Stomach (tissue), 19 donors: ENCODE data around the gene SPDYE2B. TPM values are rescaled to one million over a fixed set of nuclear protein-coding genes. Genes with fewer than 3 reads are reported as not detected.
"Not testable (repeated sequence)": the region's sequence is repeated elsewhere in the genome, so short reads cannot be mapped to it uniquely, and the experiment has no call there.

Source experiments
- DNase-seq, 2 donors: peaks; one replicate each; pipeline versions ENCODE4 v3.0.0 to v3.0.0-alpha.2; 2013 to 2019
- H3K27ac ChIP-seq, 5 donors: fragments of 200-600 bp in 4 of 5; sonication (generic) in 4 of 5; one replicate each; pipeline ENCODE4 v1.5.1; 2013 to 2019; ENCODE audit warnings: mild to moderate bottlenecking in 1 of 5, moderate library complexity in 1 of 5
- H3K27me3 ChIP-seq, 3 donors: fragments of 200-600 bp; sonication (generic); one replicate each; pipeline ENCODE4 v1.5.1; 2017 to 2019; ENCODE audit warnings: mixed run types in 1 of 3
- H3K36me3 ChIP-seq, 4 donors: fragments of 200-600 bp; sonication (generic); 1 replicate in 3 of 4; 2 replicates in 1 of 4; pipeline ENCODE4 v1.5.1; 2016 to 2019
- H3K4me1 ChIP-seq, 4 donors: fragments of 200-600 bp; sonication (generic); one replicate each; pipeline ENCODE4 v1.5.1; 2016 to 2019
- H3K4me3 ChIP-seq, 4 donors: fragments of 200-600 bp; sonication (generic) in 3 of 4; one replicate each; pipeline ENCODE4 v1.5.1; 2016 to 2019; ENCODE audit warnings: mild to moderate bottlenecking in 1 of 4
- H3K9me3 ChIP-seq, 4 donors: fragments of 200-600 bp; sonication (generic); one replicate each; pipeline ENCODE4 v1.5.1; 2016 to 2019
- WGBS, 5 donors: extraction: QIAGEN DNeasy Blood & Tissue Kit in 3 of 5; methylation state at CpG; one replicate each; pipeline versions ENCODE4 v1.1.5 to v1.1.7; 2013 to 2018; 5-methylcytosine and 5-hydroxymethylcytosine counted together
- intact Hi-C: fragments of 100-400 bp; cut with DNase I; formaldehyde crosslinking; loops from one replicate; pipeline ENCODE4 v1.15.1; 2023; ENCODE audit warnings: low total_unique reads
- long read RNA-seq, 10 donors: transcript quantifications; one replicate each; lab custom pipeline, GENCODE V29; 2026
- polyA plus RNA-seq, 3 donors: library from polyadenylated mRNA; stranded (reverse); fragments of 200-250 nt; gene quantifications; one replicate each; pipeline ENCODE4 v1.2.3, GENCODE V29; 2013
- total RNA-seq, 5 donors: library from RNA; depleted of rRNA; stranded (reverse); fragments of >200 nt; gene quantifications; one replicate each; pipeline versions ENCODE4 v1.1.0 to v1.2.3, GENCODE V29; 2014 to 2016
- donor health status: healthy with polysubstance abuse.
- donor health status: Bipolar disorder and iron deficiency.
- donor health status: healthy.

Gene SPDYE2B, protein sequence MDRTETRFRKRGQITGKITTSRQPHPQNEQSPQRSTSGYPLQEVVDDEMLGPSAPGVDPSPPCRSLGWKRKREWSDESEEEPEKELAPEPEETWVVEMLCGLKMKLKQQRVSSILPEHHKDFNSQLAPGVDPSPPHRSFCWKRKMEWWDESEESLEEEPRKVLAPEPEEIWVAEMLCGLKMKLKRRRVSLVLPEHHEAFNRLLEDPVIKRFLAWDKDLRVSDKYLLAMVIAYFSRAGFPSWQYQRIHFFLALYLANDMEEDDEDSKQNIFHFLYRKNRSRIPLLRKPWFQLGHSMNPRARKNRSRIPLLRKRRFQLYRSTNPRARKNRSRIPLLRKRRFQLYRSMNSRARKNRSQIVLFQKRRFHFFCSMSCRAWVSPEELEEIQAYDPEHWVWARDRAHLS
- total RNA-seq (not detected), polyA plus RNA-seq (not detected)
- long read RNA-seq, donor 1, result 0 reads
- long read RNA-seq, donor 2, result 0 reads
- long read RNA-seq, donor 3, result 0 reads
- long read RNA-seq, donor 4, result 0 reads
- long read RNA-seq, donor 5, result 0 reads
- long read RNA-seq, donor 6, partial matches to known transcripts, result 13 of 13 reads
- long read RNA-seq, donor 6, other reads (novel, unspliced or antisense), result 0 of 13 reads
- long read RNA-seq, donor 7, result 0 reads
- long read RNA-seq, donor 8, result 0 reads
- long read RNA-seq, donor 9, result 0 reads
- long read RNA-seq, donor 10, result 0 reads

GRCh38 chr7:102649924-102650323 lies at the start of gene SPDYE2B:
TSS of gene SPDYE2B (plus strand) at chr7:102650319. CDS start at chr7:102652349, 2,030 bp downstream.
- no CpG with 5 or more reads among the region's 4 CpGs for WGBS, 5 donors

DNA sequence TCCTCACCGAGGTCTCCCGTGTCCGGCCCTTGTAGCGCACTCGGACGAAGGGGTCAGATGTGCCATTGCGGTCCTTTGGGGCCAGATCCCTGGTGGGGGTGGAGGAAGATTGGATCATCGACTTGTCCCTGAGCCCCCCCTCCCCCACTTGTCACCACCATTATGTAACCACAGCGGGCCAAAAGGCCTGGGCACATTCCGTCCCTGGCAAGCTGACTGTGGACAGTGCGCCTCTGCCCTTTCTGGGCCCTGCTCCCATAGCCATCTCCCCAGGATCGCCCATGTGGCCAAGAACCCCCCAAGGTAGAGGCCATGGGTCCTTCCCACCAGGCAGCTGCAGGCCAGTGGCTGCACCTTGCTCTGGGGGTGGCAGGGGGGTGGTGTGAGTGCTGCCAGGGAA lies 47.8 kb upstream of the SPDYE2B start:
- no CpG with 5 or more reads among the region's 12 CpGs for WGBS, 5 donors
- not testable (repeated sequence) for H3K4me3 ChIP-seq

More at GRCh38 chr7:102649924-102650323, at the start of gene SPDYE2B:
- H3K27me3 ChIP-seq, H3K4me3 ChIP-seq, H3K4me1 ChIP-seq, H3K9me3 ChIP-seq, H3K27ac ChIP-seq, H3K36me3 ChIP-seq, intact Hi-C loops, DNase-seq: not testable (repeated sequence)

DNA sequence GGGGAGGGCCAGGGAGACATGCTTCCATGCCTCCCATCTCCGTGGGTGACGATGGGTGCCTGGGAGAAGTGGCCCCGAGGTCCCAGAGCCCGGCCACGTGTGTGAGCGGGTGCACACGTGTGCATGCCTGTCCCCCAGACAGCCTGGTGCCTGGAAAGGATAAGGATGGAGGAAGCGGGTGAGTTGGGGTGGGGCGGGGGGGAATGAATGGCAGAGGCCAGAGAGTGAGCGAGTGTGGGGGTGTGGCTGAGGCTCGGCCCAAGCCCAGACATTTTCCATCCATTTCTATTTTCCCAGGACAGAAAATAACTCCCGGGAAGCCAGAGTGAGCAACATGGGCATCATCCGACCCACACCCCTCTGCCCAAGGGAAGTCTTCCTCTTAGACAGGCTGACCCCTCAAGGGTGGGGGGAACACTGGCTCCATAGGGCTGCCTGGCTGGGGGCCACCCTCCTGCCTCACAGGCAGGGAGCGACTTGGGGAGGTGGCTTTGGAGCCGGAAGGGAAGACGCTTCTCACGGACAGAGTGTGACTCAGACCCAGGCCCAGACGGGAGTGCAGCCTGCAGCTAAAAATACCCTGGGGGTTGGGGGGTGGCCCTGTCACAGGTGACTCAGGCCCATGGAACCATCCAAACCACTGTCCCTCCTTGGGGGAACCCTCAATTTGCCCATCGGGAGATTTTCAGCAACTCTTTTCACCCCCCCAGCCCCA lies 45.5 kb upstream of the SPDYE2B start:
- H3K27ac ChIP-seq, H3K4me1 ChIP-seq, H3K36me3 ChIP-seq, intact Hi-C loops, H3K27me3 ChIP-seq, H3K4me3 ChIP-seq, H3K9me3 ChIP-seq, DNase-seq: not testable (repeated sequence)
- WGBS, 5 donors, result 21 to 52% (median 44%) methylated on average over 5 of the region's 19 CpGs; no CpG with 5 or more reads in 2 of the 5 donors

More for the DNA sequence above, 47.8 kb upstream of the SPDYE2B start:
- intact Hi-C loops, H3K27me3 ChIP-seq, DNase-seq, H3K27ac ChIP-seq, H3K4me1 ChIP-seq, H3K9me3 ChIP-seq, H3K36me3 ChIP-seq: not testable (repeated sequence)

DNA sequence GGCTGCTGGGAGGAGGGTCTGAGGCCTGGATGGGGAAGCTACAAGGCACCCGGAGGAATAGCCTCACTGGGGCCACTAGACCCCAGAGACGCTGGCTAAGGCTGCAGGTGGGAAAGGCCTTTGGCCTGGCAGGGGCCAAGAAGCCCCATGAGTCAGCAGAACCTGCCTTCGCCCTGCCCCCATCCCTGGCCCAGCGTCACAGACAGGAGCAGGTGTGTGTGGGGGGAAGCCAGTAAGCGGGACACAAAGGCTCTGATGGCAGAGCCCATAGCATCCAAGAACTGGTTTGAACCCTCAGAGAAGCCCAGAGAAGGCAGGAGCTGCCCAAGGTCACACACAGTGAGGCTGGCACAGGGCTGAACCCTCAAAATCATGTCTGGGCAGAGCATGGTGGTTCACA lies 43.3 kb upstream of the SPDYE2B start:
- intact Hi-C loops, DNase-seq: not testable (repeated sequence)
- WGBS, 5 donors, result no CpG with 5 or more reads among the region's 5 CpGs

DNA sequence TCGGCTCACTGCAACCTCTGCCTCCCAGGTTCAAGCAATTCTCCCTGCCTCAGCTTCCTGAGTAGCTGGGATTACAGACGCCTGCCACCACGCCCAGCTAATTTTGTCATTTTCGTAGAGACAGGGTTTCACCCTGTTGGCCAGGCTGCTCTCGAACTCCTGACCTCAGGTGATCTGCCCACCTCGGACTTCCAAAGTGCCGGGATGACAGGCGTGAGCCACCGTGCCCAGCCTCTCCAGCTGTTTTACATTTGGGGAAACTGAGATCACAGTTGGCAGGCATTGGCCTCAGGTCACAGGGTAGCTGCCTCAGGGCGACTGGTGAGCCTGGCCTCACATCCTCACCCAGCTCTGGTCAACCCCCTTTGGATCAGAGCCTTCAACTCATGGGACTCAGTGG lies 40.4 kb upstream of the SPDYE2B start:
- WGBS, 5 donors, result 69 to 76% methylated on average over 5 of the region's 10 CpGs; no CpG with 5 or more reads in 3 of the 5 donors
- H3K27ac ChIP-seq, H3K4me1 ChIP-seq, H3K9me3 ChIP-seq, H3K27me3 ChIP-seq, H3K36me3 ChIP-seq, intact Hi-C loops, H3K4me3 ChIP-seq, DNase-seq: not testable (repeated sequence)

More for the DNA sequence above, 43.3 kb upstream of the SPDYE2B start:
- not testable (repeated sequence) for H3K4me3 ChIP-seq, H3K36me3 ChIP-seq, H3K27me3 ChIP-seq, H3K4me1 ChIP-seq, H3K9me3 ChIP-seq, H3K27ac ChIP-seq

GRCh38 chr7:102610441-102610840 lies 39.7 kb upstream of the SPDYE2B start:
- 60% methylated on average over 3 of the region's 7 CpGs; no CpG with 5 or more reads in 4 of the 5 donors for whole genome bisulfite sequencing, 5 donors
- H3K9me3 ChIP-seq, H3K4me3 ChIP-seq, H3K36me3 ChIP-seq, intact Hi-C loops, H3K27ac ChIP-seq, DNase-seq, H3K27me3 ChIP-seq, H3K4me1 ChIP-seq: not testable (repeated sequence)

- H3K27me3 ChIP-seq, DNase-seq, H3K36me3 ChIP-seq, H3K27ac ChIP-seq, intact Hi-C loops, H3K9me3 ChIP-seq, H3K4me1 ChIP-seq, H3K4me3 ChIP-seq: not testable (repeated sequence)
- no CpG with 5 or more reads among the region's 30 CpGs for WGBS, 5 donors
Measured at GRCh38 chr7:102611013-102611674, 39.0 kb upstream of the SPDYE2B start.

- H3K4me3 ChIP-seq, H3K27me3 ChIP-seq, H3K9me3 ChIP-seq, DNase-seq, H3K36me3 ChIP-seq, H3K4me1 ChIP-seq, intact Hi-C loops: not testable (repeated sequence)
- peak overlapping the region in 3 of 5 donors; percentile 26 to 68 (median 55) for H3K27ac ChIP-seq
- 22 to 48% (median 26%) methylated on average over 6 to 8 of the region's 10 CpGs; no CpG with 5 or more reads in 1 of the 5 donors for WGBS, 5 donors
Measured at GRCh38 chr7:102611675-102612325, 38.3 kb upstream of the SPDYE2B start.

GRCh38 chr7:102613575-102614345 lies 36.4 kb upstream of the SPDYE2B start:
- peak overlapping the region in 1 of 5 donors; percentile 18 for H3K27ac ChIP-seq
- H3K4me3 ChIP-seq, DNase-seq, H3K36me3 ChIP-seq, intact Hi-C loops, H3K4me1 ChIP-seq, H3K27me3 ChIP-seq, H3K9me3 ChIP-seq: not testable (repeated sequence)
- 68 to 85% (median 79%) methylated on average over 4 to 5 of the region's 15 CpGs; no CpG with 5 or more reads in 1 of the 5 donors for WGBS, 5 donors

DNA sequence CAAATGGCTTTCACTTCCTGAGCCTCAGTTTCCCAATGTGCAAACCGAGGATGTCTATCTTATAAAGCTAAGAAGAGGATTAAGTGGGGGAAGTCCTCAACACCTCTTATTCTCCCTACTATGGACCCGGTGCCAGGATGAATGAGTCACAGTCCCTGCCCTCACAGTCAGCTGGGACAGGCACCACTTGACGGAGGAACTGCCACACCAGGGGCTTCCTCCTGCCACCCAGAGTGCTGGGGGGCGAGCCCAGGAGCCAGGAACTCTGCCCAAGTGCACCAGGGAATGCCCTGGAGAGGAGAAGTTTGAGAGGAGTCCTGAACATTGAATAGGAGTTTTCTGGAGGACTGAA lies 35.8 kb upstream of the SPDYE2B start:
- H3K4me3 ChIP-seq, H3K9me3 ChIP-seq, H3K36me3 ChIP-seq, DNase-seq, intact Hi-C loops, H3K4me1 ChIP-seq, H3K27me3 ChIP-seq, H3K27ac ChIP-seq: not testable (repeated sequence)
- WGBS, 5 donors, result no CpG with 5 or more reads among the region's 4 CpGs
